Stimulated activated CD8-positive, alpha-beta memory T cell treated with anti-CD3 and anti-CD28 coated beads, Interleukin-12 subunit alpha, Interleukin-12 subunit beta, amount 100 ng/mL, for 24 hours (primary cell): ENCODE results near the gene SUN2.

Experiments used
- DNase-seq: peaks from one replicate; pipeline ENCODE4 v3.0.0-alpha.2; 2020; ENCODE audit errors: extremely low read depth

Gene SUN2

GRCh38 chr22:38716271-38716670 lies 39.5 kb downstream of the SUN2 start:
- DNase-seq = no peak

GRCh38 chr22:38715852-38716251 lies 39.9 kb downstream of the SUN2 start:
- no peak for DNase-seq

- DNase-seq = no peak
These were observed 40.5 kb downstream of the SUN2 start for GRCh38 chr22:38715176-38715764.

- no peak for DNase-seq
These were observed 41.9 kb downstream of the SUN2 start for GRCh38 chr22:38713921-38714320.

- DNase-seq = no peak
These were observed 43.2 kb downstream of the SUN2 start for GRCh38 chr22:38712486-38713207.

- no peak for DNase-seq
These were observed 44.9 kb downstream of the SUN2 start for GRCh38 chr22:38710866-38711265.

- DNase-seq = no peak
These were observed 45.4 kb downstream of the SUN2 start for GRCh38 chr22:38710351-38710750.

GRCh38 chr22:38709306-38709705 lies 46.5 kb downstream of the SUN2 start:
- DNase-seq = no peak

GRCh38 chr22:38707984-38708383 lies 47.8 kb downstream of the SUN2 start:
- no peak for DNase-seq

- DNase-seq = no peak
These were observed 48.5 kb downstream of the SUN2 start for GRCh38 chr22:38707346-38707745.

GRCh38 chr22:38706901-38707195 lies 49.0 kb downstream of the SUN2 start:
- DNase-seq = no peak

GRCh38 chr22:38706101-38706900 lies 49.5 kb downstream of the SUN2 start:
- no peak for DNase-seq

- DNase-seq = peak; percentile 91
These were observed 50.3 kb downstream of the SUN2 start, which contains the start of gene GTPBP1 for GRCh38 chr22:38705235-38706100. Gene GTPBP1, plus strand, starts transcription at chr22:38705944. Its CDS starts 12 bp downstream, at chr22:38705956.

- DNase-seq = no peak
These were observed 51.1 kb downstream of the SUN2 start for GRCh38 chr22:38704654-38705234.

- DNase-seq = peak; percentile 92
These were observed 54.8 kb downstream of the SUN2 start, which contains the start of gene JOSD1 for GRCh38 chr22:38700789-38701628. Gene JOSD1, minus strand, starts transcription at chr22:38700943. Its CDS starts 956 bp downstream, at chr22:38699987.

GRCh38 chr22:38700270-38700788 lies 55.5 kb downstream of the SUN2 start:
- DNase-seq = no peak

- DNase-seq = no peak
These were observed 56.0 kb downstream of the SUN2 start for GRCh38 chr22:38699784-38700183.

GRCh38 chr22:38699143-38699542 lies 56.7 kb downstream of the SUN2 start:
- DNase-seq = no peak

- DNase-seq = no peak
These were observed 57.2 kb downstream of the SUN2 start for GRCh38 chr22:38698407-38699094.
